NB4 (cell line): ENCODE data around the gene SEL1L2.

Source experiments
- DNase-seq: peaks from one replicate; pipeline ENCODE4 v3.0.0; 2010; ENCODE audit warnings: low read depth
- H3K4me3 ChIP-seq: one replicate; pipeline ENCODE4 v1.5.1; 2011; ENCODE audit warnings: mild to moderate bottlenecking, low read depth, low read length, moderate library complexity
- MYC ChIP-seq: IDR thresholded peaks from 2 replicates; pipeline ENCODE4 v1.6.1; 2011; ENCODE audit warnings: low read depth, low read length
- POLR2A ChIP-seq: IDR thresholded peaks from 2 replicates; pipeline ENCODE4 v1.6.1; 2011; ENCODE audit warnings: mild to moderate bottlenecking; ENCODE audit not compliant: insufficient read length; ENCODE audit errors: extremely low read depth
- TF ChIP-seq, protein P1 (sequence below): IDR thresholded peaks from one replicate; pipeline ENCODE4 v1.5.1; 2012; ENCODE audit warnings: low read depth, low read length
- TF ChIP-seq, protein P2 (sequence below): IDR thresholded peaks from 2 replicates; pipeline ENCODE4 v1.6.1; 2011; ENCODE audit warnings: low read depth, low read length

SEL1L2 gene

DNA sequence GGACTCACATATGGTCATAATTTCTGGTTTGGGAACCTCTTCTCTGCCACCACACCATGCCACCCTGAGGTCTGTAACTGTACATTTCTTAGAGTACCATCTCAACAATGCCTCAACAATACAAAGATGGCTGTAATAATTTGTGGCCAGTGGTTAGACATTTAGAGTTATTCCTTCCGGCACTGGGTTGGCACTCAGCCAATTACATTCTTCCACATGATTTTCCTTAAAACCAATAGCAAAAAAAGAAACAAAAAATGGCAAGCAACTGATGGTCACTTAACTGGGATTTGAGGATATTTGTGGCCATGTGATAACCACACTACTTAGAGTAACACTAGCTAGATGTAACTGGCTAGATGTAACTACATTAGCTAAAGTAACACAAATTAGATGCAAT, 79.9 kb downstream of the SEL1L2 start:
- H3K4me3 ChIP-seq, result no peak overlapping the region
- TF ChIP-seq, protein P1, sequence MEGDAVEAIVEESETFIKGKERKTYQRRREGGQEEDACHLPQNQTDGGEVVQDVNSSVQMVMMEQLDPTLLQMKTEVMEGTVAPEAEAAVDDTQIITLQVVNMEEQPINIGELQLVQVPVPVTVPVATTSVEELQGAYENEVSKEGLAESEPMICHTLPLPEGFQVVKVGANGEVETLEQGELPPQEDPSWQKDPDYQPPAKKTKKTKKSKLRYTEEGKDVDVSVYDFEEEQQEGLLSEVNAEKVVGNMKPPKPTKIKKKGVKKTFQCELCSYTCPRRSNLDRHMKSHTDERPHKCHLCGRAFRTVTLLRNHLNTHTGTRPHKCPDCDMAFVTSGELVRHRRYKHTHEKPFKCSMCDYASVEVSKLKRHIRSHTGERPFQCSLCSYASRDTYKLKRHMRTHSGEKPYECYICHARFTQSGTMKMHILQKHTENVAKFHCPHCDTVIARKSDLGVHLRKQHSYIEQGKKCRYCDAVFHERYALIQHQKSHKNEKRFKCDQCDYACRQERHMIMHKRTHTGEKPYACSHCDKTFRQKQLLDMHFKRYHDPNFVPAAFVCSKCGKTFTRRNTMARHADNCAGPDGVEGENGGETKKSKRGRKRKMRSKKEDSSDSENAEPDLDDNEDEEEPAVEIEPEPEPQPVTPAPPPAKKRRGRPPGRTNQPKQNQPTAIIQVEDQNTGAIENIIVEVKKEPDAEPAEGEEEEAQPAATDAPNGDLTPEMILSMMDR, result no peak
- no peak for TF ChIP-seq MYC
- TF ChIP-seq POLR2A, result no peak
- TF ChIP-seq, protein P2, sequence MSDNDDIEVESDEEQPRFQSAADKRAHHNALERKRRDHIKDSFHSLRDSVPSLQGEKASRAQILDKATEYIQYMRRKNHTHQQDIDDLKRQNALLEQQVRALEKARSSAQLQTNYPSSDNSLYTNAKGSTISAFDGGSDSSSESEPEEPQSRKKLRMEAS, result no peak
- no peak for DNase-seq

DNA sequence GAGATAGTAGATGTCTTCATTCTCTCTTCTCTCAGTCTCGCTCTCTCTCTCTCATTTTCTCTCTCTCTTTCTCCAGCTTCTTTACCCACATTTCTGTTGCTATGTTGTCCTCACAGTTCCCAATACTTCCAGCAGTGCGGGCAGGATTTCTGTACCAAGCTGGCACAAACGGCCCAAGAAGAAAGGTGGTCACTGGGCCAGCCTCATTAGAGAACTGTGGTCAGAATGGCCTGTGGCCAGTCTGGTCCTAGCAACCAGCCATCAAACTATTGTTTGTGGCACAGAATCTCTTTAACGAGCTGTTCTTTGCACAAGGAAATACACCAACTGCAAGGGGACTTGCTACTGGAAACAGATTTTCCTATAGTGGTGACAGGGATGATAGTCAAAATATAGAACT, 81.3 kb downstream of the SEL1L2 start:
- H3K4me3 ChIP-seq, result no peak overlapping the region
- TF ChIP-seq, protein P1, result no peak
- TF ChIP-seq, protein P2, result no peak
- TF ChIP-seq POLR2A (no peak), MYC (no peak)

DNA sequence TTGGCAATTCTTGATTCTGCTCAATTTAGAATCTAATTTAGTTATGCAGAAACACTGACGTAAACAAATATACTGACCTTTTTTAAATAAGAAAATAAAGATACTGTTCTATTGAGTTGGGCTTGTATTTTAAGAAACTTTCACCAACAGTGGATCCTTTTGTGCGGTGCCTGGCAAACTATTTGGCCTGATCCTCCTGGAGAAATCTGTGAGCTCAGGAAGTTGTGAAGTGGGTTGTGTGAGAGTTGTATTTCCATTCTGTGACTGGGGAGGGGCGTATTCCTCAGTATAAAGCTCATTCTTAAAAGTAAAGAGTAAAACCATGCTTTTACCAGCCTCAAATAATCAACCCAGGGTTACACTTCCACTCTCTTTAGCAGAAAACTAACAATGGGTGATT, 85.6 kb downstream of the SEL1L2 start:
- DNase-seq, result no peak
- TF ChIP-seq MYC (no peak), POLR2A (no peak)
- TF ChIP-seq, protein P1, result no peak
- TF ChIP-seq, protein P2, result no peak
- H3K4me3 ChIP-seq, result no peak overlapping the region

More for the DNA sequence above, 81.3 kb downstream of the SEL1L2 start:
- no peak for DNase-seq

DNA sequence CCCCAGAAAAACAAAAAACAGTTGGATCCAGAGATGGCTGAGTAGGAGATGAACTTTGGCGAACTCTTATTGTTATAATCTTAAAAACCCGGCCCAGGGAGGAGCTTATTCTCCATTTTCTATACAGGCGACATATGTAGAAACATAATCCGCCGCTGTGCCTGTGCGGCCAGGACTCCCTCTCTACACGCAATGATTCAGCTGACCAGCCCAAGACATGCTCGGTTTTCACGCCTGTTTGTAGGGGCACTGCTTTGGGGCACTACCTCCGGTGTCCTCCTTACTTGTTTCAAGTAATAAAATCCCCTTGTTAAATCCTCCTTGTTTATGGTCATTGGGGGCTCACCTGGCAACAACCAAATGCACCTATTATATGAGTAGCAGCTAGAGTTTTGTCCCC, 89.9 kb downstream of the SEL1L2 start:
- no peak for DNase-seq
- H3K4me3 ChIP-seq, result no peak overlapping the region
- TF ChIP-seq MYC (no peak), POLR2A (no peak)
- TF ChIP-seq, protein P2, result no peak
- TF ChIP-seq, protein P1, result no peak

DNA sequence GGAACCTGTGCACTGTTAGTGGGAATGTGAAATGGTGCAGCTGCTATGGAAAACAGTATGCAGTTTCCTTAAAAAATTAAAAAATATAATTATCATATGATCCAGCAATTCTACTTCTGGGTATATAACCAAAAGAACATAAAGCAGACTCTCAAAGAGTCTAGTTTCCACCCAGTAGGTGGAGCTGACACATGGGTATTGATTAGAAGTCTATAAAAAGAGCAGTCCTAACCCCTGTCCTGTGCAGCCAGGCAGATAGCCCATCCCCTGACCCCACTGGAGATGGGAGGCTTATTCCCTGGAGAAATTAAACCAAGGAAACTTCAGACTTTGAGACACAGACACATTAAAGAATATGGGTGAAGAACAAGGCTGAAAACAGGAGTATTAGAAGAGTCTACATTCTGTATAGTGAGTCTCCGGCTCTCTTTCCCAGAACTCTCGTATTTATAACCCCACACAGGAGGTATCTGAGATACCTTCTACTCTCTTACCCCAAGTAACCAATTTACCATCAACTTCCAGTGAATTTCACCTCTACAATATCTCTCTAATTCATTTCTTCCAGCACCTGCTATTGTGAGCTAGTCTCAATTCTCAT, 92.3 kb downstream of the SEL1L2 start:
- DNase-seq, result peak; percentile 29
- no peak overlapping the region for H3K4me3 ChIP-seq
- TF ChIP-seq, protein P1, result peak; percentile 32
- no peak for TF ChIP-seq POLR2A

DNA sequence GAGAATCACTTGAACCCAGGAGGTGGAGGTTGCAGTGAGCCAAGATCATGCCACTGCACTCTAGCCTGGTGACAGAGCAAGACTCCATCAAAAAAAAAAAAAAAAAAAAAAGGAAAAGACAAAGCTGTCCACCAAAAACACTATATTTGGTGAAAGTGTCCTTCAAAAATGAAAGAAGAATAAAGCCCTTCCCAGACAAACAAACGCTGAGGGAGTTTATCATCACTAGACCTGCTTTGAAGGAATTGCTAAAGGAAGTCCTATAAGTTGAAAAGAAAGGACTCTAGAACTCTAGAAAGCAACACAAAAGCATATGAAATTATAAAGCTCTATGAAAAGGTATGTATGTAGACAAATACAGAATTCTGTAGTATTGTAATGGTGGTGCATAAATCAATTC, 98.8 kb downstream of the SEL1L2 start:
- H3K4me3 ChIP-seq, result no peak overlapping the region
- TF ChIP-seq, protein P1, result no peak
- no peak for TF ChIP-seq POLR2A
- no peak for TF ChIP-seq MYC
- TF ChIP-seq, protein P2, result no peak
- DNase-seq, result no peak
